GM21786 (cell line): ENCODE results near the gene GALNT2.

Source experiments
- ATAC-seq: cut with Tn5 transposase; IDR thresholded peaks from one replicate; pipeline ENCODE4 v1.9.1; 2021; ENCODE audit not compliant: unreplicated experiment

GALNT2 gene

DNA sequence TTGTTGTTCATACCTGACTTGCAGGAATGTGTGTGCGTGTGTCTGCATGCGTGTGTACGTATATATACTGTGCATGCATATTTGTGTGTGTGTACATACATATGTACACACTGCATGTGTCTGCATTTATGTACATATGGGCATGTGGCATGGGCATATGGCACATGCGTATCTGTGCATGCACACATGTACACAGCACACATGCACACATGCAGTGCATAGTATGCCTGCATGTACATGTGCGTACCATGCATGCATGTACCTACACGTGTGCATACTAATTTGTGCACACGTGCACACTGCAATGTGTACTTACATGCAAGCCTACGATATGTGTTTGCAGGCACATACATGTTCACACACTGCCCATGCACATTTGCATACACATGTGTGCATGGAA, 43.9 kb downstream of the GALNT2 start:
- ATAC-seq: no peak

DNA sequence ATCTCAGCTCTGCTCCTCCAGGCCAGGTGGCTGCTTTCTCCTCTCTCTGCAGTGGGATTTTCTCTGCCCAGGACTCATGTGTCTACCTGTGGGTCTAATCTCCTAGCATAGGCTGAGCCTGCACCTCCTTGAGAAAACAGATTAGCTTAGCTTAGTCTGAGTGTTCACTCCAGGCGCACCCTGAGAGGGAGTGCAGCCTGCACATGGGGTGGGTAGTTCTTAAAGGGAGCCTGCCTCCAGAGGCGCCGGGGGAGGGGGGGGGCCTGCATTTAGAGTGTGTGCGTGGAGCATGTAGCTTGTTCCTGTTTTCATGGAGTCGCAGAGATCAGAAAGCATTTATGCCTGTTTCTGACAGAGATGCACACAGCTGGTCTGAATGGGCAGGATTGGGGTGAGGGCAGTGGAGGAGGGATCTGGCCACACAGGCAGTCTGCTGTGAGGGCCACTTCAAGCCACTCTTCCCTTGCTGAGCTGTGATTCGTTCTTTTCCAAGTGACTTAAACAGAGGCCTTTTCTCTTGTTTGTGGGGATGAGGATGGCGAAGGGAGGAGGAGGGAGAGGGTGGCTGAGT, 45.2 kb downstream of the GALNT2 start:
- no peak for ATAC-seq

DNA sequence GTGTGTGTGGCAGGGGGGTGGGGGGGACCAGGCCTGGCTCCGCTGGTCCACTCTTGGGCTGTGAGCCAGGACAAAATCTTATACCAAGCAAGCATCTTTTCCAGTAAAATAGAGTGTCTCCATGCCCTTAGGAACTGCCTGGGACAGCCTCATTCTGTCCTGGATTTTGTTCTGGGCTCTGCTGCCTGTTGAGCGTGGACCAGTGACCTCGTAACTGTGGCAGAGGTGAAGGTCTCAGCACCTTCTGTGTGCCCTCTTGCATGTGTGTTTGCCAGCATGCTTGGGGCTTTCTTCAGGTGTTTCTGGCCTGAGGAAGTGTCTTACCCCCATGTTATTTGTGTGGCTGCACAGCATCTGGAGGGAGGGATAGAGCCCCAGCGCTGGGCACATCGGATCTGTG, 45.7 kb downstream of the GALNT2 start:
- ATAC-seq: no peak

- no peak for ATAC-seq
These were observed 46.2 kb downstream of the GALNT2 start for GRCh38 chr1:230113235-230113592.

- no peak for ATAC-seq
These were observed 46.7 kb downstream of the GALNT2 start for GRCh38 chr1:230113593-230114236.

GRCh38 chr1:230114237-230114651, 47.2 kb downstream of the GALNT2 start:
- ATAC-seq: no peak

GRCh38 chr1:230117694-230118093, 50.7 kb downstream of the GALNT2 start:
- ATAC-seq: no peak

- no peak for ATAC-seq
These were observed 52.3 kb downstream of the GALNT2 start for GRCh38 chr1:230119340-230119739.

- ATAC-seq: no peak
These were observed 53.4 kb downstream of the GALNT2 start for GRCh38 chr1:230120289-230120920.

DNA sequence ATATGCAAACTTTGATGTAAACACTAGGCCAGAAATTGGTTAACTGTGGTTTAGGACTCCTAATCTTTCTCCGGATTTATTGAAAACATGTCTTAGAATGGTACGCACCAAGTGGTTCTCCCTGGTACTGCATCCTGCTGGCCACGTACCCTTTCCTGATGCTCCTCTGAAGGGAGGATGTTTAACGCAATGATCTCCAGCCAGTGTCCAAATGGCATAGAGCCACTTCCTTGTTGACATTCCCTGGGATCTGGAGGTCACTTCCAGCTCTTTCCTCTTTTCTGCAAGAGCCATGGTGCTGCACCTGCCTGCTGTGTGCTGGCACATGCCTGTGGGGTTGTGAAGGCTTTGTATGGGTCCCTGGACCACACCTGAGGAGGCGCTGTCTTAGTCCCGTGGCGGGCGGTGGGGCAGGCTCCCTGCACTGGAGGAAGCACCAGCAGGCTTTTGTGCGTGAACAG, 53.9 kb downstream of the GALNT2 start:
- ATAC-seq: no peak

- ATAC-seq: no peak
These were observed 54.9 kb downstream of the GALNT2 start for GRCh38 chr1:230121950-230122349.

DNA sequence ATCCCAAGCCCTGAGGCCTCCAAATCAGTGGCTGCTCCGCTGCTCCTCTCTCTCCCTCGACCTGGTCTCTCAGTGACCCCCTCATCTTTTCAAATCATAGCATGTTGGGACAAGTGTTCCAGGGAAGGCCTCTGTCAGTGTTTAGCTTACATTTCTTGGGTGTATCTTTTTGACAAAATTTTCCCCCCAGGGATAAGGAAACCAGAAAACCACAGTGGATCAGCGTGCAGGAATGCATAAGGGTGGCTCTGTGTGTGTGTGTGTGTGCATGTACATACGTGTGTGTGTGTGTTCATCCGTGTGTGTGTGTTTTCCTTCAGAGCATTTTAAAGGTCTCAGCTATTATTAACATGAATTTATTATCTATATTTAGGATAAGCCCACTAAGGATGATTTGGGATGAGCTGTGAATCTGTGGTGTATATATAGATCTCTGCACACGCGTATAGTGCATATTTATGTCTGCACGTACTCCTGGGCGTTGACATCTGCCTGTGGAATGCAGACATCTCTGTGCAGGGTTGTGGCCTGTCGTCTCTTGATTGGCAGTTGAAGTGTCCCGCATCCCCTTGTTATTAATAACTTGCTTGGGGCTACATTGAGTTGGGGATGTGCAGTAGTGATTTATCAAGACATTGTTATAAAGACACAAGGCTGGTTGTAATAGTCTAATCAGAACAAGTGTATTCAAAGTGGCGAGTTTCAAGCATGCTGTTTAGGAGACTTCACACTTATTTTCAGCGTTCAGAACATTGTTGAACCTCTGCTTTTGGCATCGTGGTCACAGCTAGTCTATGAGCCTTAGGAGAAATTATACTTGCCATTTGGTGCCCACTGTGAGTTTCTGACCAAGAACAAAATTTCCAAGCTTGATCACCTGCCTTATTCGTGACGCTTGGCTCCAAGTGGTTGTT, 55.6 kb downstream of the GALNT2 start:
- no peak for ATAC-seq

DNA sequence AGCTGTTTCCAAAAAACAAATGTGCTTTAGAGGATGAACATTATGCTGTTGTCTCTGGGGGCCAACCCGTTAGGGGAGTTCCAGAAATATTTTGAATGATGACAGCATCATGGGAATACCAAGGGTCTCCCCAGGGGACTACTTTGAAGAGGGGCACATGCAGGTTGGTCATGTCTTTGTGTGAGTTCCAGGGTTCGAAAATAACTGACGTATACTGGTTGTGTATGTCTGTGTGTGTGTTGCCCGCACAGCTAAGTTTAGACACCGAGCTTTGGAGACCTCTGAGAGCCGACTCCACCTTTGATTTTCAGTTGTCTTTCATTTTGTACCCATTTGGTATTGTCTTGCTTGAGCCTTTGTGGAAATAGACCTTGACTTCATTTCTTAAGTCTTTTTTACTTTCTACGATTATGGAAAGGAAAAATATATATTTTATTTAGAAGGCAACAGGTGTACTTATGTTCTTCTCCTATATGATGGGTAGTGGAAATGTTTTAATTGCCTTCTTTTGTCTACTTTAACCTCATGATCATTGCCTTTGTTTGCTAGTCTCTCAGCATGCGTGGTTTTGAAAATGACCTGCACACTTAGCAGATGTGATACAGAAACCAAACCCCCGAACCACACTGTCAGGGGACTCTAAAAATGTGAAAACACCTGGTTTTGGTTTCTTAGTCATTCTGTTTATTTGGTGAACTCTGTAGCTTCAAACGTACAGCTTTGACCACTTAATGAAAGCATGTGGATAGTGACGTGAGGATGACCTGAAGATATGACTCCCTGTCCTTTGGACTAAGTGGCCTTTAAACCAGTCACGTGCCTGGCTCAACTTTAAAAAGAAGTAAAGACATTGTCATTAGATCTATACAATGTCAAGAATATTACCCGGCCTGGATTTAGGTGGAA, 56.5 kb downstream of the GALNT2 start:
- peak; percentile 89 for ATAC-seq

GRCh38 chr1:230124186-230125128, 57.4 kb downstream of the GALNT2 start:
- no peak for ATAC-seq

DNA sequence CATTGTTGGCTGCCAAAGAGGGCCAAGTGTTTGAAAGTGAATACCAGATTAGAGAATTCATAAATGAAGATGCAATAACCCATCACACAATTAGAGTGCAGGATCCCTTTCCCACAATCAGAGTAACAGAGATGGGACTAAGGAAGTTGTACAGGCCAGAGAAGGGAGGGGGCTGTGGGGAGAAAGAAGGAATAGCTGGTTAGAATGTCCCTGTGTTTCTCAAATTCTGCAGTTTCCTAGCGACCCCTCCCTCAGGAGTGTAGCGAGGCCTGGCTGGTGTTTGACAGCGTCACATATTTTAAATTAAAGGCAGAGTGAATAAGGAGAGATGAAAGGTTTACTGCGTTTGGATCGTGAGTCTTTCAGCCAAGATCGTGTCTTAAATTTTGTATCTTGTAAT, 58.1 kb downstream of the GALNT2 start:
- no peak for ATAC-seq

GRCh38 chr1:230125640-230126528, 58.8 kb downstream of the GALNT2 start:
- ATAC-seq: no peak

- ATAC-seq: no peak
These were observed 59.6 kb downstream of the GALNT2 start for GRCh38 chr1:230126529-230127104.
